NCI-H128 (cell line): ENCODE data around the gene BIRC7.

Experiments
- DNase-seq: peaks from one replicate; lab custom pipeline; 2025; ENCODE audit not compliant: unreplicated experiment; lab: John Stamatoyannopoulos, UW

Gene BIRC7

GRCh38 chr20:63224412-63225081 lies 11.2 kb upstream of the BIRC7 start:
- no peak for DNase-seq

GRCh38 chr20:63225082-63225454 lies 10.6 kb upstream of the BIRC7 start:
- no peak for DNase-seq

- no peak for DNase-seq
These were observed 9.4 kb upstream of the BIRC7 start for GRCh38 chr20:63226042-63226943.

GRCh38 chr20:63227260-63227659 lies 8.4 kb upstream of the BIRC7 start:
- no peak for DNase-seq

GRCh38 chr20:63228806-63229205 lies 6.9 kb upstream of the BIRC7 start:
- no peak for DNase-seq

- DNase-seq: no peak
These were observed 4.9 kb upstream of the BIRC7 start for GRCh38 chr20:63230800-63231268.

- no peak for DNase-seq
These were observed 3.3 kb upstream of the BIRC7 start for GRCh38 chr20:63232235-63233060.

GRCh38 chr20:63233061-63233344 lies 2.7 kb upstream of the BIRC7 start:
- DNase-seq: no peak

GRCh38 chr20:63233924-63234323 lies 1.8 kb upstream of the BIRC7 start:
- no peak for DNase-seq

GRCh38 chr20:63234693-63235398 lies 859 bp upstream of the BIRC7 start:
- DNase-seq: no peak

- DNase-seq: no peak
These were observed 572 bp downstream of the BIRC7 start for GRCh38 chr20:63236116-63236837.

GRCh38 chr20:63238031-63238430 lies 2.3 kb downstream of the BIRC7 start:
- DNase-seq: no peak

GRCh38 chr20:63238514-63239125 lies 2.9 kb downstream of the BIRC7 start:
- no peak for DNase-seq

GRCh38 chr20:63239431-63239830 lies 3.7 kb downstream of the BIRC7 start:
- DNase-seq: no peak

- DNase-seq: no peak
These were observed 4.3 kb downstream of the BIRC7 start for GRCh38 chr20:63240004-63240403.

- no peak for DNase-seq
These were observed 5.6 kb downstream of the BIRC7 start for GRCh38 chr20:63241272-63241671.

- no peak for DNase-seq
These were observed 7.0 kb downstream of the BIRC7 start for GRCh38 chr20:63242736-63243135.

- no peak for DNase-seq
These were observed 8.0 kb downstream of the BIRC7 start for GRCh38 chr20:63243604-63244247.

GRCh38 chr20:63244468-63244867 lies 8.8 kb downstream of the BIRC7 start:
- DNase-seq: no peak
